ENCODE measurements around the gene GPSM1.
"Not testable (repeated sequence)": the region's sequence is repeated elsewhere in the genome, so short reads cannot be mapped to it uniquely, and the experiment has no call there.

DNA sequence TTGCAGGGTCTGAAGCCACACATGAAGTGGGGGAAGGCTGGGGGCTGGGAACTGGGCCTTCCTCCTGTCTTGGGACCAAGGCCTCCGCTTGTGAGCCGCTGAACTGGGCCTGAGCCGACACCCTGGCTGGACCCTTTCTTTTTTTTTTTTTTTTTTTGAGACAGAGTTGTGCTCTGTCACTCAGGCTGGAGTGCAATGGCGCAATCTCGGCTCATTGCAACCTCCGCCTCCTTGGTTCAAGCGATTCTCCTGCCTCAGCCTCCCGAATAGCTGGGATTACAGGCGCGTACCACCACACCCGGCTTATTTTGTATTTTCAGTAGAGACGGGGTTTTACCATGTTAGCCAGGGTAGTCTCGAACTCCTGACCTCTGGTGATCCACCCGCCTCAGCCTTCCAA lies 8.1 kb upstream of the GPSM1 start:
- TF ChIP-seq, protein P1, sequence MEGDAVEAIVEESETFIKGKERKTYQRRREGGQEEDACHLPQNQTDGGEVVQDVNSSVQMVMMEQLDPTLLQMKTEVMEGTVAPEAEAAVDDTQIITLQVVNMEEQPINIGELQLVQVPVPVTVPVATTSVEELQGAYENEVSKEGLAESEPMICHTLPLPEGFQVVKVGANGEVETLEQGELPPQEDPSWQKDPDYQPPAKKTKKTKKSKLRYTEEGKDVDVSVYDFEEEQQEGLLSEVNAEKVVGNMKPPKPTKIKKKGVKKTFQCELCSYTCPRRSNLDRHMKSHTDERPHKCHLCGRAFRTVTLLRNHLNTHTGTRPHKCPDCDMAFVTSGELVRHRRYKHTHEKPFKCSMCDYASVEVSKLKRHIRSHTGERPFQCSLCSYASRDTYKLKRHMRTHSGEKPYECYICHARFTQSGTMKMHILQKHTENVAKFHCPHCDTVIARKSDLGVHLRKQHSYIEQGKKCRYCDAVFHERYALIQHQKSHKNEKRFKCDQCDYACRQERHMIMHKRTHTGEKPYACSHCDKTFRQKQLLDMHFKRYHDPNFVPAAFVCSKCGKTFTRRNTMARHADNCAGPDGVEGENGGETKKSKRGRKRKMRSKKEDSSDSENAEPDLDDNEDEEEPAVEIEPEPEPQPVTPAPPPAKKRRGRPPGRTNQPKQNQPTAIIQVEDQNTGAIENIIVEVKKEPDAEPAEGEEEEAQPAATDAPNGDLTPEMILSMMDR (conservative IDR thresholded peaks at IDR 0.05; ENCODE audit: low read length): not testable (repeated sequence)
- TF ChIP-seq EZH2phosphoT487 (IDR thresholded peaks at IDR 0.05; ENCODE audit: borderline replicate concordance): not testable (repeated sequence)
